ENCODE results near the gene CPLX3.

DNA sequence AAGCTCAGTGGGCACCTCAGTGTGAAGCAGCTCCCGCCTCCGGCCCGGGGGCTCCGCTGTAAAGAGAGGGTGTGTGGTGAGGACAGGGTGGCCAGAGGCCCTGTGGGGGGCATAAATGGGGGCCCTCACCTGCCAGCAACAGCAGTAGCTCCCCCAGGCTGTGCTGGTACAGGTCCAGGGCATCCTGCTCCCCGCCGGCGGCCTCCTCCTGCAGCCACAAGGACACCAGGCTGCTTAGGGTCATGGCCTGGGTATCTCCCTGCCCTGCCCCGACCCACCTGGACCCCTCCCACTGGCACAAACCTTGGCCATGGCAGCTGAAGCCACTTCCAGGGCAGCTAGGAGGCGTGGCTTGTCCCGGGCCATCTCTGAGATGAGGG lies 11.7 kb downstream of the CPLX3 start:
- TF ChIP-seq, protein P1, sequence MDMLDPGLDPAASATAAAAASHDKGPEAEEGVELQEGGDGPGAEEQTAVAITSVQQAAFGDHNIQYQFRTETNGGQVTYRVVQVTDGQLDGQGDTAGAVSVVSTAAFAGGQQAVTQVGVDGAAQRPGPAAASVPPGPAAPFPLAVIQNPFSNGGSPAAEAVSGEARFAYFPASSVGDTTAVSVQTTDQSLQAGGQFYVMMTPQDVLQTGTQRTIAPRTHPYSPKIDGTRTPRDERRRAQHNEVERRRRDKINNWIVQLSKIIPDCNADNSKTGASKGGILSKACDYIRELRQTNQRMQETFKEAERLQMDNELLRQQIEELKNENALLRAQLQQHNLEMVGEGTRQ (IDR thresholded peaks at IDR 0.05): no peak
- TF ChIP-seq, protein P2, sequence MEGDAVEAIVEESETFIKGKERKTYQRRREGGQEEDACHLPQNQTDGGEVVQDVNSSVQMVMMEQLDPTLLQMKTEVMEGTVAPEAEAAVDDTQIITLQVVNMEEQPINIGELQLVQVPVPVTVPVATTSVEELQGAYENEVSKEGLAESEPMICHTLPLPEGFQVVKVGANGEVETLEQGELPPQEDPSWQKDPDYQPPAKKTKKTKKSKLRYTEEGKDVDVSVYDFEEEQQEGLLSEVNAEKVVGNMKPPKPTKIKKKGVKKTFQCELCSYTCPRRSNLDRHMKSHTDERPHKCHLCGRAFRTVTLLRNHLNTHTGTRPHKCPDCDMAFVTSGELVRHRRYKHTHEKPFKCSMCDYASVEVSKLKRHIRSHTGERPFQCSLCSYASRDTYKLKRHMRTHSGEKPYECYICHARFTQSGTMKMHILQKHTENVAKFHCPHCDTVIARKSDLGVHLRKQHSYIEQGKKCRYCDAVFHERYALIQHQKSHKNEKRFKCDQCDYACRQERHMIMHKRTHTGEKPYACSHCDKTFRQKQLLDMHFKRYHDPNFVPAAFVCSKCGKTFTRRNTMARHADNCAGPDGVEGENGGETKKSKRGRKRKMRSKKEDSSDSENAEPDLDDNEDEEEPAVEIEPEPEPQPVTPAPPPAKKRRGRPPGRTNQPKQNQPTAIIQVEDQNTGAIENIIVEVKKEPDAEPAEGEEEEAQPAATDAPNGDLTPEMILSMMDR (IDR thresholded peaks at IDR 0.05): no peak
- no peak for TF ChIP-seq HOXA7 (CRISPR knock-in tag; IDR thresholded peaks at IDR 0.05)
- TF ChIP-seq PHF8 (IDR thresholded peaks at IDR 0.05; ENCODE audit: borderline replicate concordance, low read depth): no peak
- TF ChIP-seq, protein P3, sequence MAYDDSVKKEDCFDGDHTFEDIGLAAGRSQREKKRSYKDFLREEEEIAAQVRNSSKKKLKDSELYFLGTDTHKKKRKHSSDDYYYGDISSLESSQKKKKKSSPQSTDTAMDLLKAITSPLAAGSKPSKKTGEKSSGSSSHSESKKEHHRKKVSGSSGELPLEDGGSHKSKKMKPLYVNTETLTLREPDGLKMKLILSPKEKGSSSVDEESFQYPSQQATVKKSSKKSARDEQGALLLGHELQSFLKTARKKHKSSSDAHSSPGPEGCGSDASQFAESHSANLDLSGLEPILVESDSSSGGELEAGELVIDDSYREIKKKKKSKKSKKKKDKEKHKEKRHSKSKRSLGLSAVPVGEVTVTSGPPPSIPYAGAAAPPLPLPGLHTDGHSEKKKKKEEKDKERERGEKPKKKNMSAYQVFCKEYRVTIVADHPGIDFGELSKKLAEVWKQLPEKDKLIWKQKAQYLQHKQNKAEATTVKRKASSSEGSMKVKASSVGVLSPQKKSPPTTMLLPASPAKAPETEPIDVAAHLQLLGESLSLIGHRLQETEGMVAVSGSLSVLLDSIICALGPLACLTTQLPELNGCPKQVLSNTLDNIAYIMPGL (CRISPR knock-in tag; IDR thresholded peaks at IDR 0.05; ENCODE audit: borderline replicate concordance): no peak
- TF ChIP-seq MYC (IDR thresholded peaks at IDR 0.05; ENCODE audit: borderline replicate concordance, low read length): no peak
- TF ChIP-seq POLR2A (IDR thresholded peaks at IDR 0.05; ENCODE audit: low read length): no peak
- TF ChIP-seq, protein P4, sequence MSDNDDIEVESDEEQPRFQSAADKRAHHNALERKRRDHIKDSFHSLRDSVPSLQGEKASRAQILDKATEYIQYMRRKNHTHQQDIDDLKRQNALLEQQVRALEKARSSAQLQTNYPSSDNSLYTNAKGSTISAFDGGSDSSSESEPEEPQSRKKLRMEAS (IDR thresholded peaks at IDR 0.05): no peak
- TF ChIP-seq, protein P5, sequence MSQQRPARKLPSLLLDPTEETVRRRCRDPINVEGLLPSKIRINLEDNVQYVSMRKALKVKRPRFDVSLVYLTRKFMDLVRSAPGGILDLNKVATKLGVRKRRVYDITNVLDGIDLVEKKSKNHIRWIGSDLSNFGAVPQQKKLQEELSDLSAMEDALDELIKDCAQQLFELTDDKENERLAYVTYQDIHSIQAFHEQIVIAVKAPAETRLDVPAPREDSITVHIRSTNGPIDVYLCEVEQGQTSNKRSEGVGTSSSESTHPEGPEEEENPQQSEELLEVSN (IDR thresholded peaks at IDR 0.05; ENCODE audit: borderline replicate concordance, low read depth): no peak
- no peak for TF ChIP-seq EP300 (IDR thresholded peaks at IDR 0.05)
- TF ChIP-seq RNF2 (IDR thresholded peaks at IDR 0.05; ENCODE audit: borderline replicate concordance, low read depth): no peak
- no peak for TF ChIP-seq ESRRA (IDR thresholded peaks at IDR 0.05; ENCODE audit: borderline replicate concordance, low read length)
- no peak for TF ChIP-seq ZFP36 (IDR thresholded peaks at IDR 0.05; ENCODE audit: borderline replicate concordance, partially characterized antibody)
